Measurements from ENCODE around the gene OVAAL. TPM values are rescaled to one million over a fixed set of nuclear protein-coding genes. Genes with fewer than 3 reads are reported as not detected.

Gene OVAAL
- total and polyA plus RNA-seq, 4 donors: not detected

DNA sequence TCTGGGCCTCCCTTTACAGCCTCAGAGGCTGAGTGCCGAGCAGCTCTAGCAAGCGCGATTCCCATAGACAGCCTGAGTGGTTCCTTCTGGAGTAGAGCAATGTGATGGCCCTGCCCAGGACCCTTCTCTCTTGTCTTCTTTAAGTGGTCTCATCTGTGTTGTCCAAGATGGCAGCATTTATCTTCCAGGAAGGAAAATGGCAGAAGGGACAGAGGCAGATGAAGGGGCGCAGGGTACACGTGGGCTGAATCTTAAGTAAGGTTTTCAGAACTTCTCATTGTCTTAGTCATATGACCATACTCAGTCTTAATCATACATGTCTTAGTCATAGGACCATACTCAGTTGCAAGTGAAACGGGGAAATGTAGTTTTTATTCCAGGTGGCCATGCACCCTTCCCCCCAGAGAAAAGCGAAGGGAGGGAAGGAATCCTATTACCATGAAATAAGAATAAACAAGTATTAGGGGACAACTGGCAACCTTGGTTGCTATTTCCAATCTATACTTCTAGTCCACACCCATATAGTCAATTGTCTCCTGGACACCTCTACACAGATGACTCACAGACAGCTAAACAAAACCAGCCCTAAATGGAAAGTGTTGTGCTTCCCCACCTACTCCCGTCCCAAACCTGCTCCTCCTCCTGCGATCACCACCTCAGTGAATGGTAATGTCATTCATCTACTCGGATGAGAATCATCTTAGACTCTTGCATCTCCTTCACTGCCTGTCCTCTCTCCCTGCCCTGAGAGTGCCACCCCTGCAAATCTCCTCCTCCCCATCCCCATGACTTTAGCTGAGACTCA, 13.3 kb downstream of the OVAAL start:
- H3K36me3 ChIP-seq (ENCODE audit: control insufficient read depth in 4 of 4, insufficient read depth in 3 of 4, low read depth in 1 of 4, low read length in 3 of 4): no peaks in the 10 kb centered on the region
- WGBS: 86% methylated on average over 10 of the region's 10 CpGs
- no peak overlapping the region for H3K27ac ChIP-seq (ENCODE audit: low read depth in 1 of 2, low read length in 2 of 2)
- DNase-seq (ENCODE audit: low spot score): no peak
- H3K4me1 ChIP-seq (ENCODE audit: control insufficient read depth in 4 of 4, insufficient read depth in 4 of 4, low read length in 3 of 4): no peaks in the 10 kb centered on the region
- TF ChIP-seq, protein P1, sequence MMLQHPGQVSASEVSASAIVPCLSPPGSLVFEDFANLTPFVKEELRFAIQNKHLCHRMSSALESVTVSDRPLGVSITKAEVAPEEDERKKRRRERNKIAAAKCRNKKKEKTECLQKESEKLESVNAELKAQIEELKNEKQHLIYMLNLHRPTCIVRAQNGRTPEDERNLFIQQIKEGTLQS (IDR thresholded peaks at IDR 0.05): no peak
- TF ChIP-seq TAF1 (conservative IDR thresholded peaks at IDR 0.05) (no peak), RXRA (IDR thresholded peaks at IDR 0.05) (no peak), NR2F2 (IDR thresholded peaks at IDR 0.05) (no peak), JUND (IDR thresholded peaks at IDR 0.05) (no peak), RAD21 (IDR thresholded peaks at IDR 0.05) (no peak), SP1 (IDR thresholded peaks at IDR 0.05) (no peak), FOXA1 (IDR thresholded peaks at IDR 0.05) (no peak), HNF4A (conservative IDR thresholded peaks at IDR 0.05) (no peak), YY1 (IDR thresholded peaks at IDR 0.05) (no peak), GABPA (IDR thresholded peaks at IDR 0.05 in 1 of 2, conservative IDR thresholded peaks at IDR 0.05 in 1 of 2) (no peak), EGR1 (IDR thresholded peaks at IDR 0.05; ENCODE audit: low read depth in 2 of 2) (no peak), FOXA2 (IDR thresholded peaks at IDR 0.05) (no peak), HNF4G (IDR thresholded peaks at IDR 0.05) (no peak)
- TF ChIP-seq, protein P2, sequence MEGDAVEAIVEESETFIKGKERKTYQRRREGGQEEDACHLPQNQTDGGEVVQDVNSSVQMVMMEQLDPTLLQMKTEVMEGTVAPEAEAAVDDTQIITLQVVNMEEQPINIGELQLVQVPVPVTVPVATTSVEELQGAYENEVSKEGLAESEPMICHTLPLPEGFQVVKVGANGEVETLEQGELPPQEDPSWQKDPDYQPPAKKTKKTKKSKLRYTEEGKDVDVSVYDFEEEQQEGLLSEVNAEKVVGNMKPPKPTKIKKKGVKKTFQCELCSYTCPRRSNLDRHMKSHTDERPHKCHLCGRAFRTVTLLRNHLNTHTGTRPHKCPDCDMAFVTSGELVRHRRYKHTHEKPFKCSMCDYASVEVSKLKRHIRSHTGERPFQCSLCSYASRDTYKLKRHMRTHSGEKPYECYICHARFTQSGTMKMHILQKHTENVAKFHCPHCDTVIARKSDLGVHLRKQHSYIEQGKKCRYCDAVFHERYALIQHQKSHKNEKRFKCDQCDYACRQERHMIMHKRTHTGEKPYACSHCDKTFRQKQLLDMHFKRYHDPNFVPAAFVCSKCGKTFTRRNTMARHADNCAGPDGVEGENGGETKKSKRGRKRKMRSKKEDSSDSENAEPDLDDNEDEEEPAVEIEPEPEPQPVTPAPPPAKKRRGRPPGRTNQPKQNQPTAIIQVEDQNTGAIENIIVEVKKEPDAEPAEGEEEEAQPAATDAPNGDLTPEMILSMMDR (IDR thresholded peaks at IDR 0.05; ENCODE audit: low read depth, low read length, missing input control): no peak
- TF ChIP-seq, protein P3, sequence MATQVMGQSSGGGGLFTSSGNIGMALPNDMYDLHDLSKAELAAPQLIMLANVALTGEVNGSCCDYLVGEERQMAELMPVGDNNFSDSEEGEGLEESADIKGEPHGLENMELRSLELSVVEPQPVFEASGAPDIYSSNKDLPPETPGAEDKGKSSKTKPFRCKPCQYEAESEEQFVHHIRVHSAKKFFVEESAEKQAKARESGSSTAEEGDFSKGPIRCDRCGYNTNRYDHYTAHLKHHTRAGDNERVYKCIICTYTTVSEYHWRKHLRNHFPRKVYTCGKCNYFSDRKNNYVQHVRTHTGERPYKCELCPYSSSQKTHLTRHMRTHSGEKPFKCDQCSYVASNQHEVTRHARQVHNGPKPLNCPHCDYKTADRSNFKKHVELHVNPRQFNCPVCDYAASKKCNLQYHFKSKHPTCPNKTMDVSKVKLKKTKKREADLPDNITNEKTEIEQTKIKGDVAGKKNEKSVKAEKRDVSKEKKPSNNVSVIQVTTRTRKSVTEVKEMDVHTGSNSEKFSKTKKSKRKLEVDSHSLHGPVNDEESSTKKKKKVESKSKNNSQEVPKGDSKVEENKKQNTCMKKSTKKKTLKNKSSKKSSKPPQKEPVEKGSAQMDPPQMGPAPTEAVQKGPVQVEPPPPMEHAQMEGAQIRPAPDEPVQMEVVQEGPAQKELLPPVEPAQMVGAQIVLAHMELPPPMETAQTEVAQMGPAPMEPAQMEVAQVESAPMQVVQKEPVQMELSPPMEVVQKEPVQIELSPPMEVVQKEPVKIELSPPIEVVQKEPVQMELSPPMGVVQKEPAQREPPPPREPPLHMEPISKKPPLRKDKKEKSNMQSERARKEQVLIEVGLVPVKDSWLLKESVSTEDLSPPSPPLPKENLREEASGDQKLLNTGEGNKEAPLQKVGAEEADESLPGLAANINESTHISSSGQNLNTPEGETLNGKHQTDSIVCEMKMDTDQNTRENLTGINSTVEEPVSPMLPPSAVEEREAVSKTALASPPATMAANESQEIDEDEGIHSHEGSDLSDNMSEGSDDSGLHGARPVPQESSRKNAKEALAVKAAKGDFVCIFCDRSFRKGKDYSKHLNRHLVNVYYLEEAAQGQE (IDR thresholded peaks at IDR 0.05): no peak
- TF ChIP-seq, protein P4, sequence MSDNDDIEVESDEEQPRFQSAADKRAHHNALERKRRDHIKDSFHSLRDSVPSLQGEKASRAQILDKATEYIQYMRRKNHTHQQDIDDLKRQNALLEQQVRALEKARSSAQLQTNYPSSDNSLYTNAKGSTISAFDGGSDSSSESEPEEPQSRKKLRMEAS (IDR thresholded peaks at IDR 0.05): no peak
- TF ChIP-seq, protein P5, sequence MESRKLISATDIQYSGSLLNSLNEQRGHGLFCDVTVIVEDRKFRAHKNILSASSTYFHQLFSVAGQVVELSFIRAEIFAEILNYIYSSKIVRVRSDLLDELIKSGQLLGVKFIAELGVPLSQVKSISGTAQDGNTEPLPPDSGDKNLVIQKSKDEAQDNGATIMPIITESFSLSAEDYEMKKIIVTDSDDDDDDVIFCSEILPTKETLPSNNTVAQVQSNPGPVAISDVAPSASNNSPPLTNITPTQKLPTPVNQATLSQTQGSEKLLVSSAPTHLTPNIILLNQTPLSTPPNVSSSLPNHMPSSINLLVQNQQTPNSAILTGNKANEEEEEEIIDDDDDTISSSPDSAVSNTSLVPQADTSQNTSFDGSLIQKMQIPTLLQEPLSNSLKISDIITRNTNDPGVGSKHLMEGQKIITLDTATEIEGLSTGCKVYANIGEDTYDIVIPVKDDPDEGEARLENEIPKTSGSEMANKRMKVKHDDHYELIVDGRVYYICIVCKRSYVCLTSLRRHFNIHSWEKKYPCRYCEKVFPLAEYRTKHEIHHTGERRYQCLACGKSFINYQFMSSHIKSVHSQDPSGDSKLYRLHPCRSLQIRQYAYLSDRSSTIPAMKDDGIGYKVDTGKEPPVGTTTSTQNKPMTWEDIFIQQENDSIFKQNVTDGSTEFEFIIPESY (IDR thresholded peaks at IDR 0.05): no peak
- no peaks in the 10 kb centered on the region for H3K9me3 ChIP-seq (ENCODE audit: control insufficient read depth in 4 of 4, low read length in 3 of 4)
- no peak overlapping the region for H3K9ac ChIP-seq (ENCODE audit: low read depth in 1 of 2, low read length in 2 of 2)
- no peaks in the 10 kb centered on the region for H3K27me3 ChIP-seq (ENCODE audit: control insufficient read depth in 4 of 4, insufficient read depth in 4 of 4, low read length in 3 of 4)
- H3K4me3 ChIP-seq (ENCODE audit: low read depth in 1 of 3, low read length in 3 of 3): no peak overlapping the region
